Muscle of back (tissue), 11 donors: ENCODE data around the gene HOXA5. TPM values are rescaled to one million over a fixed set of nuclear protein-coding genes. Genes with fewer than 3 reads are reported as not detected.
A peak's percentile ranks its signal among the peaks of the same experiment; 100 is the strongest.

Source experiments
- DNase-seq, 3 donors: peaks; one replicate each; pipeline versions ENCODE4 v3.0.0 to v3.0.0-alpha.2; 2013
- polyA plus RNA-seq, 10 donors: library from polyadenylated mRNA; unstranded; fragments of 120-200 nt; gene quantifications; one replicate each; pipeline ENCODE4 v1.2.1, GENCODE V29; 2013; ENCODE audit not compliant: insufficient read length in 10 of 10

Gene HOXA5
- polyA plus RNA-seq, 10 donors = 6.4 to 12.0 (median 7.9) TPM

DNA sequence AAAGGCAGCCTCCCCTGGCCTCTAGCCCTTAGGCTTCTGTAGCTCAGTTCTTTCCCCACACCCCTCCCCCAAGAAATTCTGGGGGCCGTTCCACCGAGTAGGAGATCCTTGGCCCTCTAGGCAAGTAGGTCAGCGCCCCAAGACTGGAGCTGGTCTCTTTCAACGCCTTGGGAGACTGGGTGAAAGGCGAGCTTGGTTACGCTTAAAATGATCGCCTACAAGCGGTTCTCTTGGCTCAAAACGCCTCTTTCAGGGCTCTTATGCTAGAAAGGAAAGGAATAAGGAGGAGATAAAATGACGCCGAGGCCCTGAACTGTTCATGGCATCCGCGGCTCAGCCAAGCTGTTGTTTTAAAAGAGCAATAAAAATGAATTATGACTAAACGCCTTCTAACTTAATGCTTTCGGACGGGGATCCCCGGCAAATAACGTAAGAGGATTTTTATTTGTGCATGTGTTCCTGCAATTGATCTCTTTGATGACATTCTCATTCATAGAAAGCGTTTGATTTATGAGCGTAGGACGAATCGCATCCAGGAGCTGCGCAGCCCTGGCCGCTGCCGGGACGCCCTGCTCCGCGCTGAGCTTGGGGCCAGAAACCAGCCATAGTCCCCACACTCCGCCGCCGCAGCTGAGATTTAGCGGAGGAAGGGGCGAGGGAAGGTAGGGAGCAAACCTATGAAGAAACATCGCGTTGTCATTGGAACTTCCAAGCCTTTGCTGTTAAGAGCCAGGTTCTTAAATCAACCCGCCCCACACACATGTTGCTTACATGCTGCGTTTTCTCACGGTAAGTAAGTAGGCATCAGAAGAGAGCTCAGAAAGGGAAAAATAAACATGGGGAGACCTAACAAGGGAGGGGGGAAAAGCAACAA, 44.7 kb downstream of the HOXA5 start:
- peak in 2 of 3 donors; percentile 84 to 92 for DNase-seq

DNA sequence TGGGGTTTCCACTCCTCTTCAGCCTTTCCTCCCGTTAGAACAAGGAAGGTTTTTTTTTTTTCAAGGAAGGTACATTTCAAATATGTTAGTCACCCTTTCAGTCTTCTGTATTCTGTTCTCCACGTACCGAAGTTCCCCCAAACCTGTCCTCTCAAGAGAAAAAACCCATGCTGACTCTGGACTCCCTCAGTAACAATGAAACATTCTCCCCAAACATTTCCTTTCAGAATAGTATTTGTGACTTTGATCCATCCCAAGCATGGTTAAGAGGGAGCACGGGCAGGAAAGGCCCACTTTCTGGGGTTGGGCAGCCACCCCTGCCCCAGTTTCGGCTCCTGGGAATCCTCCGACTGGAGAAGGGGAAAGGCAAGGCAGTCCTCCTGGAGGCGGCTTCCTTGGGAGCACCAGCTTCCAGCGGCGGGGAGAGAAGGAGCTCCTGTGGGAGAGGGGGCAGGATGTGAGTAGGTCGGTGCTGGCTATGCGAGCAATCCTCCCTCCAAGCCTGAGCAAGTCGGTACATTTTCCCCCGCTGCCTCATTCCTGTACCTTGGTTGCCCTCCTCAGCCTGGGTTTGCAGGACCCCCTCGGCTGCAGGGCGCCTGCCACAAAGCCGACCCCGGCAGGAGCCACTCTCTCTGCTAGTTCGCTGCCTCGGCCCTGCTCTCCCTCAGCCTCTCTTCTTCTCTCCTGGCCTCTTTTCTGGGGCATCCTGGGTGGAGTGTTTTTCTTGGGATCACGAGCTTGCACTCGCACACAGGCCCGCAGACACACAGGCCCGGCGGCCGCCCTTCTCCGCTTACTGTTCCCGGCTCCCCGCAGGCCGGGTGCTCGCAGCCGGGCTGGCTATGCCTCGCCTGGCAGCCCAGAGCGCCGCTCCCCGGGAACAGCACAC, 45.5 kb downstream of the HOXA5 start:
- DNase-seq = no peak

DNA sequence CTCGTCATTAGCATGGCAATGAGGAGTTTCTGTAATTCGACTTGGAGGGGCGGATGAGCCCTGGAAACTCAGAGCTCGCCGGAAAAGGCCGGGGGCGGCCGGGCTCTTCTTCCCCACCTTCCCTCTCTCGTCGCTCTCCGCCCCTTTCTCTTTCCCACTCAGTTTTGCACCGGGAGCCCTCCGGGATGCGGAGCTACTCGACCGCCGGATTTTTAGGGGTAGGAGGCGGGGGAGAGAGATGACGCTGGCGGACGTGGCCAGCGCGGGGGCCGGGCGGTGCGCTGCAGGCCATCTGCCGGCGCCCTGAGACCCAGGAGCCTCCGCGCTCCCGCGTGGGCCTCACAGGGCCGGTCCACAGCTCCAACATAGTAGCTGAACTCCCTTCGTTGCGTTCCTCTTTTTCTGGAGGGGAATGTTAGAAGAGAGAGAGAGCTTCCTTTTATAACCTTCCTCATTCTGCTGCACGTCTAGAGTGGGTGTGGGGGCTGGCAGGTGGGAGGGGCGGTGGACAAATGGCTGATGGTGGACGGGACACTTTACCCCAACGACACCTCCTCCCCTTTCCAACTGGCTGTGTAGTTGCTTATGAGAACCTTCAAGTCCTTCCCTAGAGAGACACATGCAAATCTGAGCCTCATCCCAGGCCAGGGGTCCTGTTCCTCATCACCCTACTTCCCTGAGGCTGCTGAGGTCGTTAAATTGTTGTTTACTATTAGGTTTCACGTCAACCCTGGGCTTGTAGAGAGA, 46.5 kb downstream of the HOXA5 start:
- DNase-seq = peak; percentile 49 to 90 (median 79)

DNA sequence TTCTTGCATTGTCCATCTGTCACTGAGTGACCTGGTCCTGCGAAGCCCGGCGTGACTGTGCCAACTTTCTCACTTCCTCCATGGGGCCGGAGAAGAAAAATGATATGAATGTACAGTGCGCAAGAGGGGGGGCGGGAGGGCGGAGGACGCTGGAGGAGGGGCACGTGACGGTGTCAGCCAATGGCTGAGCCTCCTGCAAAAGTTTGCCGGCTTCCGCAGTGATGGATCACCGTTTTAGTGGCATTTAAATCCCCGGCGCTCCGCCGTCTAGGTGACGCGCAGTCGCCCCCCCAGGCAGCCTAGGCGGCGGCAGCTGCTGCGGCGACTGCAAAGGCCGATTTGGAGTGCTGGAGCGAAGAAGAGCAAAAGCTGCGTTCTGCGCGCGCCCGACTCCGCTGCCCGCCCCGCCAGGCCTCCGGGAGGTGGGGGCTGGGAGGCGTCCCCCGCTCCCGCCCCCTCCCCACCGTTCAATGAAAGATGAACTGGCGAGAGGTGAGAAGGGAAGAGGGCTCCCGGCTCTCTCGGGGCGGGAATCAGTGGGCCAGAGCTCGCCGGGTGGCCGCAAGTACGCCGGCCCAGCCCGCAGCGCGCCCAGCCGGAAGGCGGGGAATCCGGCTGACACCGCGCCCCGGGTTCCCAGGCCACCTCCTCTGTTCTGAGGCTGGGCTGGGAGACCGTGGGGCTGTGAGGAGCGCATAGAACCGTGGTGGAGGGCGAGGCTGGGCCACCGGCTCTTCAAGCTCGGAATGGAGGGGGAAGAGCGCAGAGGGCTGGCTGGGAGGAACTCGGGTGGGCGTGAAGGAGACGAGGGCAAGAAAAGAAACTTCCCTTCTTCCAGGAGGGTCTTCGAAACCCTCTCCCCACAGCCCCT, 47.3 kb downstream of the HOXA5 start, which contains the start of gene HOXA1:
HOXA1 (minus strand) TSS at position 104 of the 871 bp plus-strand sequence; CDS start at position 16, 88 bp downstream.
- DNase-seq = peak; percentile 87 to 93 (median 90)

DNA sequence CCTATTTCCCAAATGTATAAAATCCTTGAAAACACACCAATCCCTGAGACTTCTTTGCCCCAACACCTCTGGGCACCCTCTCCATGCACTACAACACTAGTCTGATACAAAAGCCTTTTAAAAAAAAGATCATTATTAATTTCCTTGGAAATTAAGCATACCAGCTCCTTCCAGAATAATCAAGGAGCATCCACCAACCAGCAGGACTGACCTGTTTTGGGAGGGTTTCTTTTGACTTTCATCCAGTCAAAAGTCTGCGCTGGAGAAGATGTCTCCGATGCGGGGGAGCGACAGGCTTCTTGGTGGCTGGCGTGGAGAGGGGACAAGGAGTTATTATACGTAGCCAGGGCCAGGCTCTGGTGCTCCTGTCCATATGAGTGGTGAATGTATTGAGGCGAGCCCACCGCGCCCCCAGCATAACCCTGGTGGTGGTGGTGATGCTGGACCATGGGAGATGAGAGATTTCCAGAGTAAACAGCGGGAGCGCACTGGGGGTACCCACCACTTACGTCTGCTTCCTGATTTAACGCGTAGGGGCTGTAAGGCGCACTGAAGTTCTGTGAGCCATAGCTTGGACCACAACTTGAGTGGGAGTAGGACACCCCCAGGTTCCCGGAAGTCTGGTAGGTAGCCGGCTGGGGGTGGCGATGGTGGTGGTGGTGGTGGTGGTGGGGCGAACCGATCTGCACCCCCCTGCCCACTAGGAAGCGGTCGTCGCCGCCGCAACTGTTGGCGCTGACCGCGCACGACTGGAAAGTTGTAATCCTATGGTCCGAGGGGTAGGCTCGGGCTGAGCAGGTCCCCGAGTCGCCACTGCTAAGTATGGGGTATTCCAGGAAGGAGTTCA, 48.2 kb downstream of the HOXA5 start:
- DNase-seq = no peak

DNA sequence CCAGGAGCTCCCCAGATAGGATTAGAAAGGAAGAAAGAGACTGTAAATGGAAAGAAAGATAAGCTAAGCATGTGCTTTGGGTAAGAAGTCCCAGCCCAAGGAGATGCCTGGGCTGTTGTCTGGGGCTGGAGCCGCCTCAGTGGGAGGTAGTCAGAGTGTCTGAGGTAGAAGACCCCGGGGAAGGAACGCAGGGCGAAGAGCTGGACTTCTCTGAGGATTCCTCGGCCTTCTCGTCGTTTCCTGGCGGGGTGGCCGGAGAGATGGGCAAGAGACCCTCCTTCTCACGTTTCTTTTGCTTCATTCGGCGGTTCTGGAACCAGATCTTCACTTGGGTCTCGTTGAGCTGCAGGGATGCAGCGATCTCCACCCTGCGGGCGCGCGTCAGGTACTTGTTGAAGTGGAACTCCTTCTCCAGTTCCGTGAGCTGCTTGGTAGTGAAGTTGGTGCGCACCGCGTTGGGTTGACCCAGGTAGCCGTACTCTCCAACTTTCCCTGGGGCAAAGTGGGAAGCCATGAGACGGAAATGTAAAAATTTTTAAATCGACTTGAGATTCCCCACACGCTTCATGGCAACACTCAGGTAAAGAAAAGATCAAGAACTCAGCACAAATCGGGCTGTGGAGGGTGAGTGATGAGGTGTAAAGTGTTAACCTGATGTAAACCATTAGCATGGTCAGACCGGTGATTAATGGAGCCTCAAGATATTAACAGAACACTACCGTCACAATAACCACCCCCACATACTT, 49.0 kb downstream of the HOXA5 start:
- peak in 1 of 3 donors; percentile 3 for DNase-seq

DNA sequence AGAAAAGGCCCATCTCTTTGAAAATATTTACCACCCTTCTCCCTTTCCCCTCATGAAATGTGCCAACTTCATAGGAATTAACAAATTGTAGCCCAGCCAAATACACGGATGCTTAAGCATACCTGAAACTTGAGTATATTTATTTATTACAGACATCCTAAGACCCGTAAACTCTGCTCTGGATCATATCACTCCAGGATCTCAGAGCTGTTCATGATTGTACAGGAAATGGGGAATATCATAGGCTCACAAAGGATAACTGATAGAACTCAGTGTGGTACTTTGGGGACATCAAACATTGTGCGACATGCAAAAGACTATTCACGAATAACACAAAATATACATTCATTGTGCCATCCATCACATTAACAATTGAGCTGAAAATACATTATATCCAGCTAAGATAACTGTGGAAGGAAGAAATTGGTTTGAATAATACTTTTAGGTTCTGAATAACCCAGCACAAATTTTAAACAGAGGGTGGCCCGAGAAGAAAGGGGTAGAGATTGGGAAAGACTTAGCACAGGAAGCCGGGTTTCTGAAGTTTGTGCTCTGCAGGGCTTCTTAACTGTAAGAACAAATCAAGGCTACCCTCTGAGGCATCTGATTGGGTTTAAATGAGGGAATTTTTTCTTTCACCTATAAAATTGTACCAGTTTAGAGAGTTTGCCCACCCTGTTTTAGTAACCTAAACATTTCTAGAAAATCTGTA, 50.1 kb downstream of the HOXA5 start:
- DNase-seq = no peak

DNA sequence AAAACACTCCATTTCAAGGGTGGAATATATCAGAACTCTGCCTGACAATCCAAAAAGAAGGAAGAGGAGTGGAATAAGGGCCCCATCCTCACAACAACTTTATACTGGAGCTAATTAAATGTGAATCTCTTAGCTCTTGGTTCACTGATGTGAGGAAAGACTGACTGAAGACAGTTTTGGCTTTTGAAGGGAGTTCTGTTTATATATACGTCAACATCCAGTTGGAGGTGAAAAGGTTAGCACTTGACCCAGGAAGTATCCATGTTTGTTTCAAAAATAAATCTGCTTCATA, 50.7 kb downstream of the HOXA5 start:
- DNase-seq = no peak

DNA sequence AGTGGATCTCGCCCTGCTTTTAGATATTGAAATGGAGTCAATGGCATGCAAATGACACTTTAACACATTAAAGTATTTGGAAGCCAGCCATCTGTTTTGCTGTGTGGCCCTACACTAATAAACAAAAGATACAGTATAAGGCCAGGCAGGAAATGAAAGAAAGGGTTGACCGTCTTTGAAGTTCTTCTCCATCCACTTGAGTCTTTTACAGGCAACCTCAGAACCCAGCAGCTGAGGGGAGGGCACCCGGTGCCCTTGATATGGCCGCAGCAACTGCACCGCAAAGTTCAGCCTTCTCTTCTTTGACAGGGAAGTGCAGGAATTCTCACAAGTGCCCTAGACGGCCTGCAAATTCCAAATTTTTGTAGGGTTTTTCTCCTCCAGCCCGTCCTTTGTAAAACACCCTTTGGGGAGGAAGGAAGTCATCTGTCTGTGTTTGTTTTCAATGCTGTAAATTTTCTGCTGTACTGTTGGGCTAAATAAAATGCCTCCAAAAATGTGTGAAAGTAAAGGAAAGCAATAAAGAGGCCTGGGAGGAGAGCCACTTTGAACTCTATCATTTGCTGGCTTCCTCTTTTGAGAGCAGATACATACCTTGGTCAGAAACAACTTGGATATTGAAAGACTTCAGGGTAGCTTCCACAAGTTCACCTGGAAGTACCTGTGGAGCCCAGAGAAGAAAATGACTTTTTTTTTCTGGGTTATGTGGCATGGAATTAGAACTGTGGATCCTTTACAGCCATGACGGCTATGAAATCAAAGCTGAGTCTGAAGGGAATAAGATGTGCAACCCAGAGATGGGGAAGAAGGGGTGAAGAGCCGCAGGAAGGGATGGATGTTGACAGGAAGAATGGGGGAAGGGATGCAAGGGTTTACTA, 51.3 kb downstream of the HOXA5 start:
- DNase-seq = no peak

DNA sequence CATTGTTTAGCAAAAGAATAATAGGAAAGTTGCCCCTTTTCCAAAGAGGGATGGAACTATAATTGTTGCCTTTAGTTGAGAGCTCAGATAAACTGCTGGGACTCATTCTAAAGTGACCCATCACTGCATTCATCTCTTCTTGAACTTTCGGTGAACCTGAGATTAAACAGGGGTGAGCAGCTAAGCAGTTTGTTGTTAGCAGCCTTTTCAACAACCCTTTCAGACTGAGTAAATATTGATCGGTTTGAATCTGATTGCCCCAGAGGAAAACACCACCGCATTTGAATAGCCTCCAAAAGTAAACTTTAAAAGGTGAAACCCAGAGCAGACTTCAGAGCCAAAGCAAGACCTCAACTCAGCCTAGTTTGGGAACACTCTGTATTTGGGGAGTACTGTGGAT, 52.4 kb downstream of the HOXA5 start:
- DNase-seq = peak in 1 of 3 donors; percentile 7

Other genes starting within 250 kb of the HOXA5 start
- gene HOXA1, start 47.7 kb downstream of the HOXA5 start, polyA plus RNA-seq = 1 to 10 TPM in 5 of 10 donors, under 1 TPM in 5; 0.71 to 1.3 (median 0.98) TPM
- 1 to 10 TPM; 1.6 to 7.4 (median 4.4) TPM for gene HOXA2, start 41.0 kb downstream of the HOXA5 start, polyA plus RNA-seq
- gene HOXA4, start 12.9 kb downstream of the HOXA5 start, polyA plus RNA-seq = 10 to 100 TPM; 12.7 to 34.5 (median 26.5) TPM
- gene HOXA6, start 4.1 kb upstream of the HOXA5 start, polyA plus RNA-seq = 1 to 10 TPM in 5 of 10 donors, under 1 TPM in 5; 0.27 to 7.4 (median 2.3) TPM
- gene HOXA3, start 8.9 kb upstream of the HOXA5 start, polyA plus RNA-seq = 10 to 100 TPM in 7 of 10 donors, 1 to 10 TPM in 3; 7.1 to 20.2 (median 13.8) TPM
- 10 to 100 TPM in 2 of 10 donors, 1 to 10 TPM in 7, under 1 TPM in 1; 0.84 to 12.3 (median 5.6) TPM for gene HOXA7, start 13.0 kb upstream of the HOXA5 start, polyA plus RNA-seq
- 10 to 100 TPM in 5 of 10 donors, under 1 TPM in 5; 0.15 to 25.4 (median 6.0) TPM for gene HOXA9, start 21.9 kb upstream of the HOXA5 start, polyA plus RNA-seq
- gene HOXA10, start 30.6 kb upstream of the HOXA5 start, polyA plus RNA-seq = 10 to 100 TPM in 4 of 10 donors, 1 to 10 TPM in 1, under 1 TPM in 4, not detected in 1; 0.20 to 38.2 (median 9.7) TPM
- gene HOXA11, start 41.6 kb upstream of the HOXA5 start, polyA plus RNA-seq = 1 to 10 TPM in 2 of 10 donors, under 1 TPM in 2, not detected in 6; 0.12 to 6.9 (median 2.4) TPM
- under 1 TPM in 2 of 10 donors, not detected in 8; 0.20 to 0.41 TPM for gene HOXA13, start 56.4 kb upstream of the HOXA5 start, polyA plus RNA-seq
- not detected for gene EVX1, start 99.1 kb upstream of the HOXA5 start, polyA plus RNA-seq